Measurements from ENCODE around the gene CHRDL2. TPM values are rescaled to one million over a fixed set of nuclear protein-coding genes. Genes with fewer than 3 reads are reported as not detected.

CHRDL2 gene
- total and polyA plus RNA-seq, 2 donors from 2014 or later, result 2.0 to 3.9 TPM

DNA sequence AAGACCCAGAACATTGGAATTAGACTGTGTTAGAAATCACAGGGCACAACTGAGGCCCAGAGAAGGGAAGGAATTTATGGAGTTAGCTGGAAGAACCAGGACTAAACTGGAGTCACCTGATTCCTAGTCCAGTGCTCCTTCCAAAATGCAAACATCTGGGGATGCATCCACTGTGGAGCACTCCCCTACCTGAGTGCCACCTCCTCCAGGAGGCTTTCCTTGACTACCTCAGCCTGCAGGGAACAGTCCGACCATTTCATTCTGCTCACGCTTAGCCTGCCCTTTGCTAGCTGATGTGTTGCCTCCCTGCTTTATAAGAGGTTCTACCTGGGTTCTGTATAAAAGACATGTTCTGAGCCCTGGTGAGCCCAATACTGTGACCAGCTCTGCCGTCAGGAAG lies 24.0 kb downstream of the CHRDL2 start:
- no peaks in the 10 kb centered on the region for H3K36me3 ChIP-seq (ENCODE audit: control insufficient read depth in 2 of 3, insufficient read depth in 3 of 3, low read length in 3 of 3)
- no peak for TF ChIP-seq CTCF (IDR thresholded peaks at IDR 0.05; ENCODE audit: borderline replicate concordance, extremely low read depth, insufficient read depth)
- H3K27me3 ChIP-seq (ENCODE audit: control insufficient read depth, insufficient read depth, low read length), result no peaks in the 10 kb centered on the region
- no peaks in the 10 kb centered on the region for H3K4me1 ChIP-seq (ENCODE audit: control insufficient read depth in 2 of 3, insufficient read depth in 2 of 3, low read depth in 1 of 3, low read length in 3 of 3)
- no peaks in the 10 kb centered on the region for H3K9me3 ChIP-seq (ENCODE audit: control insufficient read depth in 2 of 3, insufficient read depth in 1 of 3, low read length in 3 of 3)
- DNase-seq (no peak), FAIRE-seq (no peak)
- H3K4me3 ChIP-seq (ENCODE audit: low read length in 3 of 3), result no peak overlapping the region
- no peak overlapping the region for H3K27ac ChIP-seq (ENCODE audit: low read depth in 2 of 2, low read length in 2 of 2)
- no peak overlapping the region for H3K9ac ChIP-seq (ENCODE audit: low read length in 3 of 3)
- intact Hi-C loops (cut with DNase I), result no loop called here

- no peak overlapping the region for H3K9ac ChIP-seq (ENCODE audit: low read length in 3 of 3)
- no peak for FAIRE-seq
- H3K36me3 ChIP-seq (ENCODE audit: control insufficient read depth in 2 of 3, insufficient read depth in 3 of 3, low read length in 3 of 3), result no peaks in the 10 kb centered on the region
- no peaks in the 10 kb centered on the region for H3K27me3 ChIP-seq (ENCODE audit: control insufficient read depth, insufficient read depth, low read length)
- H3K4me3 ChIP-seq (ENCODE audit: low read length in 3 of 3), result no peak overlapping the region
- no peak overlapping the region for H3K27ac ChIP-seq (ENCODE audit: low read depth in 2 of 2, low read length in 2 of 2)
- no peaks in the 10 kb centered on the region for H3K4me1 ChIP-seq (ENCODE audit: control insufficient read depth in 2 of 3, insufficient read depth in 2 of 3, low read depth in 1 of 3, low read length in 3 of 3)
- H3K9me3 ChIP-seq (ENCODE audit: control insufficient read depth in 2 of 3, insufficient read depth in 1 of 3, low read length in 3 of 3), result no peaks in the 10 kb centered on the region
- no peak for DNase-seq
- no peak for TF ChIP-seq CTCF (IDR thresholded peaks at IDR 0.05; ENCODE audit: borderline replicate concordance, extremely low read depth, insufficient read depth)
- intact Hi-C loops (cut with DNase I), result no loop called here
These were observed 28.0 kb downstream of the CHRDL2 start for GRCh38 chr11:74703211-74703610.

DNA sequence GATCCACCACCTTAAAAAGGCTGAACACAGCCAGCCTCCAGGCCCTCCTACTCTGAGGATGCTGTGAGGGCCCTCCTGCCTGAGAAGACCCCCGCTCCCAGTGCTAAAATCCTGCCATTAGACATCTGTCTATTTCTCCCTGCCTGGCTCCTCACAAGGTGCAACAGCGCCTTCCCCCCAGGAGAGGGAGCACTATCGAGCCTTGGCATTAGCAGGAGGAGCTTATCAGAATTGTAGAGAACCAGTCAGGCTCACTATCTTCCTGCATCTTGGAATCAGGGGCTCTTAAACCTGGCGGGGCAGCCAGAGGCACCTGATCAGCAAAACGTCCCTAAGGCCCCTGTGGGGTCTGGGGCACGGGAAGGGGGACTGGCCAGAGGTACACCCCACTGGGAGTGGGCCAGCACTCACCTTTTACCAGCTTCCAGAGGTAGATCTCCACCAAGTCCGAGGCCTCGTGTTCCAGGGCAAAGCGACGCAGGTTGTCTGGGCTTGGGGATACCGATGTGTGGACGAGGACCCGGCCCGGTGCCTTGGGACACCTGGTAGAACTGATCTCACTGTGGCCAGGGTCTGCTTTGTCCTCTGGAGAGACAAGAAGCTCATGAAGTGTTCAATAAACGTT lies 28.7 kb downstream of the CHRDL2 start:
- FAIRE-seq (no peak), DNase-seq (peak in 4 of 5 donors; percentile 75 to 86 (median 78))
- Histone ChIP-seq H3K27me3 (ENCODE audit: control insufficient read depth, insufficient read depth, low read length) (no peaks in the 10 kb centered on the region), H3K4me3 (ENCODE audit: low read length in 3 of 3) (no peak overlapping the region), H3K9me3 (ENCODE audit: control insufficient read depth in 2 of 3, insufficient read depth in 1 of 3, low read length in 3 of 3) (no peaks in the 10 kb centered on the region), H3K27ac (ENCODE audit: low read depth in 2 of 2, low read length in 2 of 2) (no peak overlapping the region), H3K36me3 (ENCODE audit: control insufficient read depth in 2 of 3, insufficient read depth in 3 of 3, low read length in 3 of 3) (no peaks in the 10 kb centered on the region), H3K4me1 (ENCODE audit: control insufficient read depth in 2 of 3, insufficient read depth in 2 of 3, low read depth in 1 of 3, low read length in 3 of 3) (peaks cover 0 to 3% (median 0%) of the 10 kb centered on the region in 3 donors), H3K9ac (ENCODE audit: low read length in 3 of 3) (no peak overlapping the region)
- TF ChIP-seq CTCF (IDR thresholded peaks at IDR 0.05; ENCODE audit: borderline replicate concordance, extremely low read depth, insufficient read depth), result peak; percentile 85
- intact Hi-C loops (cut with DNase I), result no loop called here

- Histone ChIP-seq H3K9ac (ENCODE audit: low read length in 3 of 3) (no peak overlapping the region), H3K27ac (ENCODE audit: low read depth in 2 of 2, low read length in 2 of 2) (no peak overlapping the region), H3K4me1 (ENCODE audit: control insufficient read depth in 2 of 3, insufficient read depth in 2 of 3, low read depth in 1 of 3, low read length in 3 of 3) (peaks cover 0 to 6% (median 0%) of the 10 kb centered on the region in 3 donors), H3K4me3 (ENCODE audit: low read length in 3 of 3) (no peak overlapping the region), H3K27me3 (ENCODE audit: control insufficient read depth, insufficient read depth, low read length) (no peaks in the 10 kb centered on the region), H3K36me3 (ENCODE audit: control insufficient read depth in 2 of 3, insufficient read depth in 3 of 3, low read length in 3 of 3) (no peaks in the 10 kb centered on the region), H3K9me3 (ENCODE audit: control insufficient read depth in 2 of 3, insufficient read depth in 1 of 3, low read length in 3 of 3) (no peaks in the 10 kb centered on the region)
- TF ChIP-seq CTCF (IDR thresholded peaks at IDR 0.05; ENCODE audit: borderline replicate concordance, extremely low read depth, insufficient read depth), result no peak
- intact Hi-C loops (cut with DNase I), result no loop called here
- no peak for DNase-seq
- FAIRE-seq, result no peak
These were observed 29.9 kb downstream of the CHRDL2 start for GRCh38 chr11:74701351-74701750.
